GM10248 (cell line): Measurements from ENCODE around the gene MAFG.
A peak's percentile ranks its signal among the peaks of the same experiment; 100 is the strongest.

ENCODE experiments used
- CTCF ChIA-PET: fragments of 300-600 bp; sonication (Branson Sonifier 250); formaldehyde crosslinking; extraction: SDS; loops from one replicate; lab custom pipeline; 2021; ENCODE audit warnings: antibody characterized with exemption; lab: Yijun Ruan, JAX
- POLR2A ChIA-PET: fragments of 350-650 bp; sonication (Branson Sonifier 250); formaldehyde crosslinking; extraction: SDS; loops from one replicate; lab custom pipeline; 2020; ENCODE audit warnings: antibody characterized with exemption; lab: Yijun Ruan, JAX
- DNase-seq: peaks from one replicate; pipeline ENCODE4 v3.0.0; 2012; ENCODE audit errors: extremely low spot score
- TF ChIP-seq, protein P1 (sequence below): IDR thresholded peaks from 2 replicates; pipeline ENCODE4 v1.5.1; 2012; ENCODE audit warnings: mild to moderate bottlenecking, low read depth; ENCODE audit errors: extremely low read depth, missing control alignments, control extremely low read depth

Gene MAFG

DNA sequence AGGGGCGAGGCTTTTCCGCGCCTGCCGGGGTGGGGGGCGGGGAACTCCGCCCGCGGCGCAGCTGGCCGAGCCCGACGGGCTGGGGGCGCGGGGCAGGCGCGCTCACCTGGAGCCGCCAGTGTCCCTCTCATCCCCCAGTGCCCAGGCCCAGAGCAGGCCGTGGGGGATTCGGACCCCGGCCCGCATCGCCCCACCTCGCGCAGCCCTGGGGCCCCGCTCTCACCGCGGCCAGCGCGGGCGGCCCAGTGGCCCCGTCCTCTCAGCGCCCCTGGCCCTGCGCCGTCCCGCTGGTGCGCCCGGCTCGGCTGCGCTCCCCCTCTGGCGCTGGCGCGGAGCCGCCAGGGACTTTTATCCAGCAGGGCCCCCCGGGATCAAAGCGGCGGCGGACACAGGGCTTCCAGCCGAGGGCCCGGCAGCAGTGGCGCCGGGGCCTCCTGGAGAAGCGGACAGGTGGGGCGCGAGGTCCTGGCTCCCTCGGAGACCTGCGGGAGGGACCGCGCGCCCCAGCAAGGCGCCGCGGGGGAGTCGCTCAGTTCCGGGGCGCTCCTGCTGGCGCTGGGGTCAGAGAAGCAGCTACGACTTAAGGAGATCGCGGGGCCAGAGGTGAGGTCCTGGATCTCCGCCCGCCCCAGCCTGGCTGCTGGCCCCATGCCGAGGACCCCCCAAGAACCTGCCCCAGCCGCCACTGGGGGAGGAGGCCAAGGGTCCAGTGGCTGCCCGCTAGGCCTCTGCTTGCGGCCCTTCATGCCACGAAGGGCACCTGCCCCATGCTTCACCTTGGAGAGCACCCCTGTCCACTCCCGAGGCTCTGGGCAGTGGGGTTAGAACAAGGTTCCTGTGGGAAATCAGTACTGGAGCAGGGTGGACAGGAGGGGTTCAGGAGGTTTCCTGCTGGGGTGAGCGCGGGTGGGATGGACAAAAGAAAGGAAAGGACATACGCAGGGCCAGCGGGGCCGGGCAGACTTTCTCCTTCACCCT lies 34.3 kb upstream of the MAFG start:
- TF ChIP-seq, protein P1, sequence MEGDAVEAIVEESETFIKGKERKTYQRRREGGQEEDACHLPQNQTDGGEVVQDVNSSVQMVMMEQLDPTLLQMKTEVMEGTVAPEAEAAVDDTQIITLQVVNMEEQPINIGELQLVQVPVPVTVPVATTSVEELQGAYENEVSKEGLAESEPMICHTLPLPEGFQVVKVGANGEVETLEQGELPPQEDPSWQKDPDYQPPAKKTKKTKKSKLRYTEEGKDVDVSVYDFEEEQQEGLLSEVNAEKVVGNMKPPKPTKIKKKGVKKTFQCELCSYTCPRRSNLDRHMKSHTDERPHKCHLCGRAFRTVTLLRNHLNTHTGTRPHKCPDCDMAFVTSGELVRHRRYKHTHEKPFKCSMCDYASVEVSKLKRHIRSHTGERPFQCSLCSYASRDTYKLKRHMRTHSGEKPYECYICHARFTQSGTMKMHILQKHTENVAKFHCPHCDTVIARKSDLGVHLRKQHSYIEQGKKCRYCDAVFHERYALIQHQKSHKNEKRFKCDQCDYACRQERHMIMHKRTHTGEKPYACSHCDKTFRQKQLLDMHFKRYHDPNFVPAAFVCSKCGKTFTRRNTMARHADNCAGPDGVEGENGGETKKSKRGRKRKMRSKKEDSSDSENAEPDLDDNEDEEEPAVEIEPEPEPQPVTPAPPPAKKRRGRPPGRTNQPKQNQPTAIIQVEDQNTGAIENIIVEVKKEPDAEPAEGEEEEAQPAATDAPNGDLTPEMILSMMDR: no peak
- ChIA-PET POLR2A (no interaction called here), CTCF (interaction anchor here (1.3 to 3.1 kb wide), 5 partner anchors 11 to 60 kb away, joined by 3 to 106 read pairs (median 8); partner anchors contain the start of genes CENPX and LRRC45)
- no peak for DNase-seq

DNA sequence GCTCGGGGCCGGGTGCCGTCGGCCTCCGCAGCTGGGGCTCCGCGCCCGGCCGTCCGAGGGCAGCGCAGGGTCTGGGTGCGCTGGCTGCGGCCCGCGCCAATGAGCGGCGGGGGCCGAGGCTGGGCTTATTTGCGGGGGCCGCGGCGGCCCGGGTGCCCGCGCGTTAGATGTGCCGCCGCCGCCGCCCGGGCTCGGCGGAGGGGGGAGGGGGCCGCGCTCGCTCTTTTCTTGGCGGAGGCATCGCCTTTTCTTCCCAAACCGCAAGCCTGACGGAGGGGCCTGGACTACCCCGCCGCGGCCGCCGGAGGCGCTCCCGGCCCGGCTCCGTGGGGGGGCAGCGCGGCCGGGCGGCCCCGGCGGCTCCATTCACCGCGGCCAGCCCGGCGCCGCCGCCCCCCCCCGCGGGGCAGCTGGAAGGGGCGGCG lies 33.6 kb upstream of the MAFG start, which contains the start of gene NOTUM:
TSS of gene NOTUM (minus strand) at position 101 of the 425 bp plus-strand sequence. CDS start 278 bp downstream, outside the sequence.
- ChIA-PET CTCF (interaction anchor here (1.5 to 3.1 kb wide), 9 partner anchors 7 to 77 kb away, joined by 3 to 106 read pairs (median 14); partner anchors contain the start of genes CENPX, DCXR and LRRC45), POLR2A (no interaction called here)
- no peak for DNase-seq
- TF ChIP-seq, protein P1: no peak

GRCh38 chr17:81960130-81960958 lies 32.8 kb upstream of the MAFG start:
- TF ChIP-seq, protein P1: no peak
- no peak for DNase-seq
- ChIA-PET CTCF (interaction anchor here (0.7 to 3.1 kb wide), 42 partner anchors 8 to 288 kb away, joined by 3 to 106 read pairs (median 4); partner anchors contain the start of genes ASPSCR1, CENPX, DCXR and DUS1L), POLR2A (interaction anchor here (0.6 to 0.9 kb wide), 2 partner anchors 116 to 138 kb away, joined by 3 read pairs; partner anchors contain the start of gene FASN)

DNA sequence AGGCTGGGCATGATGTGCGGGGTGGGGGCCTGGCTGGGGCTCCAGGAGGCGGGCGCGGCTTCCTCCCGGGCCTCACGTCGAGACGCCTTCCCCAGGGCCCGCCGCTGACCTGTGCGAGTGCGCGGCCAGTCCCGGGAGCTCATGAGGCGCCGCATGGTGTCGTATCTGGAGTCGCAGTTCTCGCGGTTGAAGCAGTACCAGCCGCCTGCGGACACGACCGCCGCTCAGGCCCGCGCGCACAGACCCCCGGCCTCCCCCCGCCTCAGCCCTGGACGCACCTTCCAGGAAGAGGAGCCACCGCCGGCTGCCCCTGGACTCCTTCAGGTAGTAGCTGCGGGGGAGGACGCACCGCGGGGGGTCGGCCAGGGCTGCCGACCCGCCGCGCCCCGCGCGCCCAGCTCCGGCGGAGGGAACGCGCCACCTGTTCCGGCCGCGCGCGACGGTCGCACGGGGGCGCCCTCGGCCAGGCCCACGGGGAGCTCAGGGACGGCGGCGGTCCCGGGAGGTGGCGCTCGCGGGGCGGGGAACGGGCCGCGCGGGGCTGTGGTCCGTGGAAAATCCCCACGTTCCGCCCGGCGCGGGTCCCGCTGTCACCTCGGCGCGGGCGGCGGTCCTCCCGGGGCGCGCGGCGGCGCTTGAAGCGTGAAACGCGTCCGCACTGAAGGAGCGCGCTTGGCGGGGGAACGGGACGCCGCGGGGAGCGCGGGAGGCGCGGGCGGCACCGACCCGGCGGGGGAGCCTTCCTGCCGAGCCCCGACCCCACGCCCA lies 32.0 kb upstream of the MAFG start:
- ChIA-PET POLR2A (interaction anchor here (0.6 to 0.9 kb wide), 2 partner anchors 116 to 139 kb away, joined by 3 read pairs; partner anchors contain the start of gene FASN), CTCF (interaction anchor here (0.7 to 3.1 kb wide), 52 partner anchors 9 to 287 kb away, joined by 3 to 106 read pairs (median 4); partner anchors contain the start of genes ASPSCR1, CENPX, DCXR and DUS1L)
- TF ChIP-seq, protein P1: peak; percentile 100
- DNase-seq: peak; percentile 89

- ChIA-PET CTCF (interaction anchor here (0.7 to 3.1 kb wide), 48 partner anchors 8 to 256 kb away, joined by 3 to 106 read pairs (median 4); partner anchors contain the start of genes ASPSCR1, CENPX, DCXR and DUS1L), POLR2A (interaction anchor here (0.9 kb wide), 1 partner anchor 139 kb away, joined by 3 read pairs; the partner anchor contains the start of gene FASN)
- TF ChIP-seq, protein P1: no peak
- DNase-seq: no peak
Observed at GRCh38 chr17:81958633-81959342, 31.3 kb upstream of the MAFG start.
